DND-41 (cell line): ENCODE measurements around the gene CCDC183.

Source experiments
- ATAC-seq: fragments of 200-7000 bp; cut with Tn5 transposase; 3 replicates; pipeline ENCODE4 v1.9.1; 2021; ENCODE audit warnings: low read depth; ENCODE audit not compliant: insufficient read depth
- DNase-seq: peaks from one replicate; pipeline ENCODE4 v3.0.0-alpha.2; 2020
- H2AFZ ChIP-seq: 2 replicates; pipeline ENCODE4 v1.6.0; 2012; ENCODE audit warnings: low read depth, low read length
- H3K27ac ChIP-seq: 2 replicates; pipeline ENCODE4 v1.5.1; 2012; ENCODE audit warnings: low read length, inconsistent platforms
- H3K27me3 ChIP-seq: fragments of 200-600 bp; sonication (generic); 2 replicates; pipeline ENCODE4 v1.6.0; 2012; ENCODE audit warnings: low read length, mild to moderate bottlenecking, inconsistent platforms; ENCODE audit not compliant: insufficient read depth, poor library complexity
- H3K36me3 ChIP-seq: 2 replicates; pipeline ENCODE4 v1.5.1; 2012; ENCODE audit warnings: low read length, inconsistent platforms; ENCODE audit not compliant: insufficient read depth
- H3K4me1 ChIP-seq: 2 replicates; pipeline ENCODE4 v1.5.1; 2012; ENCODE audit warnings: mild to moderate bottlenecking, low read length; ENCODE audit not compliant: insufficient read depth
- H3K4me2 ChIP-seq: 2 replicates; pipeline ENCODE4 v1.6.0; 2012; ENCODE audit warnings: mild to moderate bottlenecking, moderate library complexity, low read length, inconsistent platforms; ENCODE audit not compliant: insufficient read depth
- H3K4me3 ChIP-seq, 2 experiments: fragments of 200-600 bp in 1 of 2; shearing (Covaris generic) in 1 of 2; 2 replicates each; pipeline ENCODE4 v1.5.1; 2012 to 2016; ENCODE audit warnings: inconsistent platforms in 2 of 2, low read length in 2 of 2, mild to moderate bottlenecking in 2 of 2, low read depth in 1 of 2, moderate library complexity in 1 of 2
- H3K79me2 ChIP-seq: 2 replicates; pipeline ENCODE4 v1.6.0; 2012; ENCODE audit warnings: low read length, inconsistent platforms; ENCODE audit not compliant: insufficient read depth
- H3K9ac ChIP-seq: 2 replicates; pipeline ENCODE4 v1.6.0; 2012; ENCODE audit warnings: low read depth, mild to moderate bottlenecking, inconsistent platforms, low read length, moderate library complexity
- H3K9me3 ChIP-seq: 2 replicates; pipeline ENCODE4 v1.5.1; 2012; ENCODE audit warnings: low read length, moderate library complexity, mild to moderate bottlenecking, inconsistent platforms; ENCODE audit not compliant: insufficient read depth, severe bottlenecking
- H4K20me1 ChIP-seq: 2 replicates; pipeline ENCODE4 v1.6.0; 2012; ENCODE audit warnings: low read length; ENCODE audit not compliant: insufficient read depth
- CTCF ChIP-seq: IDR thresholded peaks from 2 replicates; pipeline ENCODE4 v1.5.1; 2012; ENCODE audit warnings: borderline replicate concordance, low read length, moderate library complexity, mild to moderate bottlenecking; ENCODE audit not compliant: poor library complexity, severe bottlenecking; ENCODE audit errors: extremely low read depth
- EZH2 ChIP-seq: IDR thresholded peaks from 3 replicates; pipeline ENCODE4 v1.6.1; 2012; ENCODE audit warnings: borderline replicate concordance, low read depth, mild to moderate bottlenecking, moderate library complexity, low read length, inconsistent platforms; ENCODE audit not compliant: severe bottlenecking

CCDC183 gene

DNA sequence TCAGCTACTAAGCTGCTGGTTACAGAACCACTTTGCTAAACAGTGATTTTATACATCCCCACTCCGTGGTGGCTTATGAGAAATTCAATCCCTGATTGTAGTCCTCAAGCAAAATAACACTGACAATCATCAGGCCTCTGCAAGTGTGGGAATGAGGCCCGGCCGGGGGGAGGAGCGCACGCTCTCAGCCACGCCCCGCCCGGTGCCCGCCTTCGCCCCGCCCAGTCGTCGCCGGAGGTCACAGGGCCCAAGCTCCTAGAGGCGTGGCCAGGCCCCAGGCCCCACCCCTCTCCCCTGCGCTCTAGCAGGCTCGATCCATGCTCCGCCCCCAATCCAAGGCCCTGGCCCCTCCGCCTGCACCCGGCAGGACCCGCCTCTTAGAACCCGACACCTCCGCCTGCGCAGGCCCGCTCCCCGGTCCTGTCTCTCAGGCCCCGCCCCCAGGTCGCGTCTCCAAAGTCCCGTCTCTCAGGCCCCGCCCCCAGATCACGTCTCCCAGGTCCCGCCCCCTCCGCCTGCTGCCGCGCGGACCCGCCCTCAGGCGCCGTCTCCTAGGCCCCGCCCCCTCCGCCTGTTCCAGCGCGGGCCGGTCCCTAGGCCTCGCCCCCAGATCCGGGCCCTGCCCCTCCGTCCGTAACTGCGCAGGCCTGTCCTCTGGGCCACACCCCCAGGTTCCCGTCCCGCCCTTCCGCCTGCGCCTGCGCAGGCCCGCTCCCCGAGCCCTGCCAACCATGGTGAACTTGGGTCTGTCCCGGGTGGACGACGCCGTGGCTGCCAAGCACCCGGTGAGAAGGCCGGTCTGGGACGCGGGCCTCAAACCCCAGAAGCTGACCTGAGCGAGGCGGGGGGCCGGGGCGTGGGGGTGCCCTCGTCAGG lies 5.3 kb upstream of the CCDC183 start, which contains the start of gene TMEM141:
Gene TMEM141 (plus strand): TSS at position 705 of the 876 bp plus-strand sequence. CDS start 27 bp downstream, at position 732.
- Histone ChIP-seq H3K27ac (peak within 1 kb of the TSS; percentile 87), H4K20me1 (peaks cover 11% of the 10 kb centered on the region; the same call in 1 of the 2 replicates), H2AFZ (peak within 1 kb of the TSS; percentile 79), H3K9ac (peak within 1 kb of the TSS; percentile 90), H3K4me2 (peak within 1 kb of the TSS; percentile 97), H3K36me3 (peaks cover 8% of the 10 kb centered on the region; the same call in 1 of the 2 replicates), H3K27me3 (no peaks in the 10 kb centered on the region), H3K4me3 (peak within 1 kb of the TSS; percentile 70 to 92), H3K4me1 (peaks cover 34% of the 10 kb centered on the region), H3K9me3 (no peaks in the 10 kb centered on the region), H3K79me2 (peaks cover 4% of the 10 kb centered on the region; the same call in 1 of the 2 replicates)
- peak; percentile 88 for ATAC-seq
- TF ChIP-seq CTCF (no peak), EZH2 (no peak)
- DNase-seq, result peak; percentile 100

DNA sequence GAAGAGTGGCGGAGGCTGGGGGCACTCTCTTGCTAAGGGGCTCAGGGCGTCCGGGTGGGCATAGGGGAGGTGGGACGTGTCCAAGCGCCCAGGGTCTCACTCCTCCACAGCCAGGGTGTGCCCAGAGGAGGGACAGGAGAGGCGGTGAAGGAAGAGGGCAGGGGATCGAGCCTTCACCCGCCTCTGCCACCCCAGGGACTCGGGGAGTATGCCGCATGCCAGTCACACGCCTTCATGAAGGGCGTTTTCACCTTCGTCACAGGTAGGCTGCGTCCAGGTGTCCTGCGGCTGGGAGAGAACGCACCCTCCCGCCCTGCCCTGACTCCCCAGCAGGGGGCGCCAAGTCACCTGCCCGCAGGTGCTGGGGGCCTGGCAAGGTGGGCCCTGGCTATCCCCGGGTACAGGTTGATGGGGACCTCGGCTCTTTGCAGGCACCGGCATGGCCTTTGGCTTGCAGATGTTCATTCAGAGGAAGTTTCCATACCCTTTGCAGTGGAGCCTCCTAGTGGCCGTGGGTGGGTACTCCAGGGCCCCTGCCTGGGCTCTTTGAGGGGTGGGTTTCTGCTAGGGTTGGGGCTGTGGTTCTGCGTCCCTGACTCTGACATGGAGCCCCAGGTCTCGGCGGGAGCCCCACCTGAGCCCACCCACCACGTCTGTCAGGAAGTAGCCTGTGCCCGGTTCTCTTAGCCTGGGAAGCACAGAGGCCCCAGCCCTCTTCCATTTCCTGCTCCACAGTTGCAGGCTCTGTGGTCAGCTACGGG lies 4.4 kb upstream of the CCDC183 start:
- peak; percentile 59 for DNase-seq
- peaks cover 4% of the 10 kb centered on the region; the same call in 1 of the 2 replicates for H3K79me2 ChIP-seq
- H3K4me1 ChIP-seq, result peaks cover 34% of the 10 kb centered on the region
- peak overlapping the region; percentile 90 for H3K9ac ChIP-seq
- peak overlapping the region; percentile 79 for H2AFZ ChIP-seq
- peaks cover 11% of the 10 kb centered on the region; the same call in 1 of the 2 replicates for H4K20me1 ChIP-seq
- ATAC-seq, result no peak
- H3K9me3 ChIP-seq, result no peaks in the 10 kb centered on the region
- H3K27ac ChIP-seq, result peak overlapping the region; percentile 87
- H3K27me3 ChIP-seq, result no peaks in the 10 kb centered on the region
- peak overlapping the region; percentile 70 to 92 for H3K4me3 ChIP-seq
- H3K36me3 ChIP-seq, result peaks cover 8% of the 10 kb centered on the region; the same call in 1 of the 2 replicates
- TF ChIP-seq EZH2, result no peak
- peak; percentile 79 for TF ChIP-seq CTCF
- H3K4me2 ChIP-seq, result peak overlapping the region; percentile 97

DNA sequence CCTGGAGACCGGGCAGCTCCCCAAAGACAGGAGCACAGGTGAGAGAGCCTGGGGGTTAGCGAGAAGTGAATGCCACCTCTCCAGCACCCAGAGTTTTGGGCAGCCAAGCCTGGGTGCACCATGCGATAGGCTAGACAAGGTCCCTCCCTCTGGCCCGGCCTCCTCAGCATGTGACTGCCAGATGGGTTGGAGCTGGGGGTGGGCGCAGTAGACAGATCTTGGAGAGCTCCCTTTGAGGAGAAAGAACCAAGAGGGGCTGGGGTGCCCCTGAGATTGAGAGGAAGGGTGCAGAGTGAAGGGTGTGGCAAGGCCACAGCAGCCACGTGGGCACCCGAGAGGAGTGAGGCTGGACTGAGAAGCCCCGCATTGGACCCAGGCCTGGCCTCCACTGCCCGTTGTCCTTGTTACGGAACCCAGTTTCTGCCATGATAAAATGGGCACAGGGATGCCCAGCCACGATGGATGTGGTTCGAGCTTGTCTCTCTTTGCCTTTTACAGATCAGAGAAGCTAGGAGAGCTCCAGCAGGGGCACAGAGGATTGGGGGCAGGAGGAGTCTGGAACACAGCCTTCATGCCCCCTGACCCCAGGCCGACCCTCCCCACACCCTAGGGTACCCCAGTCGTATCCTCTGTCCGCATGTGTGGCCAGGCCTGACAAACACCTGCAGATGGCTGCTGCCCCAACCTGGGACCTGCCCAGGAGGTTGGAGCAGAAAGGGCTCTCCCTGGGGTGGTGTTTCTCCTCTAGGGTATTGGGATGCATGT lies 3.6 kb upstream of the CCDC183 start:
- H3K9me3 ChIP-seq, result no peaks in the 10 kb centered on the region
- H3K27me3 ChIP-seq, result no peaks in the 10 kb centered on the region
- peak overlapping the region; percentile 97 for H3K4me2 ChIP-seq
- ATAC-seq (no peak), DNase-seq (no peak)
- peak overlapping the region; percentile 90; the same call in 1 of the 2 replicates for H3K9ac ChIP-seq
- peaks cover 8% of the 10 kb centered on the region; the same call in 1 of the 2 replicates for H3K36me3 ChIP-seq
- peak overlapping the region in 1 of 2 experiments; percentile 92; a peak in 2 of 4 replicates for H3K4me3 ChIP-seq
- H3K27ac ChIP-seq, result peak overlapping the region; percentile 40; the same call in 1 of the 2 replicates
- H2AFZ ChIP-seq, result no peak overlapping the region
- TF ChIP-seq CTCF, result no peak
- TF ChIP-seq EZH2, result no peak
- peaks cover 11% of the 10 kb centered on the region; the same call in 1 of the 2 replicates for H4K20me1 ChIP-seq
- H3K4me1 ChIP-seq, result peaks cover 32% of the 10 kb centered on the region
- peaks cover 4% of the 10 kb centered on the region; the same call in 1 of the 2 replicates for H3K79me2 ChIP-seq
